Neural progenitor cell (in vitro differentiated cells): ENCODE results near the gene OSTN. TPM values are rescaled to one million over a fixed set of nuclear protein-coding genes. Genes with fewer than 3 reads are reported as not detected.

Experiments
- DNase-seq: peaks from one replicate; pipeline ENCODE4 v3.0.0-alpha.2; 2016; ENCODE audit warnings: low spot score
- H2AFZ ChIP-seq: fragments of 200-600 bp; sonication (generic); replicated peaks from 2 replicates; pipeline ENCODE4 v1.6.1; 2016; ENCODE audit warnings: antibody characterized with exemption
- H3F3A ChIP-seq: fragments of 200-600 bp; sonication (generic); 2 replicates; pipeline ENCODE4 v1.6.1; 2016; ENCODE audit warnings: antibody characterized with exemption, low read depth
- H3K27ac ChIP-seq: fragments of 200-600 bp; sonication (generic); 2 replicates; pipeline ENCODE4 v1.5.1; 2016; ENCODE audit warnings: mild to moderate bottlenecking
- H3K27me3 ChIP-seq: fragments of 200-600 bp; sonication (generic); 2 replicates; pipeline ENCODE4 v1.6.1; 2016; ENCODE audit warnings: mild to moderate bottlenecking, moderate library complexity
- H3K36me3 ChIP-seq: fragments of 200-600 bp; sonication (generic); 2 replicates; pipeline ENCODE4 v1.5.1; 2016
- H3K4me1 ChIP-seq: fragments of 200-600 bp; sonication (generic); 2 replicates; pipeline ENCODE4 v1.6.1; 2016; ENCODE audit warnings: mixed run types
- H3K4me2 ChIP-seq: fragments of 200-600 bp; sonication (generic); 2 replicates; pipeline ENCODE4 v1.6.1; 2016
- H3K4me3 ChIP-seq: fragments of 200-600 bp; sonication (generic); 2 replicates; pipeline ENCODE4 v1.5.1; 2016
- H3K79me2 ChIP-seq: fragments of 200-600 bp; sonication (generic); 2 replicates; pipeline ENCODE4 v1.6.1; 2016; ENCODE audit warnings: low read depth
- H3K9ac ChIP-seq: fragments of 200-600 bp; sonication (generic); 2 replicates; pipeline ENCODE4 v1.6.1; 2016
- H3K9me3 ChIP-seq: fragments of 200-600 bp; sonication (generic); 2 replicates; pipeline ENCODE4 v1.5.1; 2016; ENCODE audit warnings: low read depth
- H4K20me1 ChIP-seq: fragments of 200-600 bp; sonication (generic); 2 replicates; pipeline ENCODE4 v1.6.1; 2016; ENCODE audit warnings: low read depth
- H3K27ac Mint-ChIP-seq: 3 replicates; pipeline ENCODE4 v1.8.0; 2021; ENCODE audit warnings: mixed read lengths
- H3K27me3 Mint-ChIP-seq: 2 replicates; pipeline ENCODE4 v1.8.0; 2022; ENCODE audit warnings: low read depth, mild to moderate bottlenecking, inconsistent platforms, moderate library complexity, mixed read lengths; ENCODE audit not compliant: insufficient read depth
- H3K36me3 Mint-ChIP-seq: 3 replicates; pipeline ENCODE4 v1.8.0; 2021; ENCODE audit warnings: mixed read lengths
- H3K4me1 Mint-ChIP-seq: 3 replicates; pipeline ENCODE4 v1.8.0; 2021; ENCODE audit warnings: mixed read lengths
- H3K4me3 Mint-ChIP-seq: 3 replicates; pipeline ENCODE4 v1.8.0; 2021; ENCODE audit warnings: mild to moderate bottlenecking, moderate library complexity, mixed read lengths
- H3K9me3 Mint-ChIP-seq: 3 replicates; pipeline ENCODE4 v1.8.0; 2020; ENCODE audit warnings: mixed read lengths
- EZH2 ChIP-seq: fragments of 200-600 bp; sonication (generic); IDR thresholded peaks from 2 replicates; pipeline ENCODE4 v1.6.1; 2017; ENCODE audit warnings: antibody characterized with exemption, mild to moderate bottlenecking, moderate library complexity
- EZH2phosphoT487 ChIP-seq: fragments of 200-600 bp; sonication (generic); IDR thresholded peaks from 2 replicates; pipeline ENCODE4 v1.6.1; 2017; ENCODE audit warnings: antibody characterized with exemption
- total RNA-seq: library from RNA; depleted of rRNA; stranded (reverse); fragments of >200 nt; gene quantifications from 2 replicates; pipeline ENCODE4 v1.2.3, GENCODE V29; 2015; ENCODE audit warnings: low replicate concordance
- TF ChIP-seq, protein P1 (sequence below): fragments of 200-600 bp; sonication (generic); IDR thresholded peaks from 2 replicates; pipeline ENCODE4 v1.5.1; 2017; ENCODE audit warnings: antibody characterized with exemption, mild to moderate bottlenecking

The OSTN gene
- total RNA-seq, 1 donor from 2014 or later, result 1.2 TPM

GRCh38 chr3:191260431-191261303 lies 61.6 kb downstream of the OSTN start:
- Mint-ChIP-seq H3K4me1 (peaks cover 25% of the 10 kb centered on the region), H3K9me3 (peaks cover 2% of the 10 kb centered on the region), H3K4me3 (no peak overlapping the region), H3K27me3 (peaks cover 5% of the 10 kb centered on the region), H3K36me3 (no peaks in the 10 kb centered on the region), H3K27ac (peak overlapping the region; percentile 52)
- Histone ChIP-seq H3F3A (peaks cover 18% of the 10 kb centered on the region), H3K4me1 (peaks cover 50% of the 10 kb centered on the region), H3K27ac (peak overlapping the region; percentile 84), H3K36me3 (no peaks in the 10 kb centered on the region), H3K27me3 (no peaks in the 10 kb centered on the region), H3K4me3 (no peak overlapping the region), H3K9ac (no peak overlapping the region), H4K20me1 (no peaks in the 10 kb centered on the region), H3K9me3 (no peaks in the 10 kb centered on the region), H2AFZ (peak overlapping the region; percentile 22), H3K79me2 (no peaks in the 10 kb centered on the region), H3K4me2 (peak overlapping the region; percentile 55)
- TF ChIP-seq EZH2 (no peak), EZH2phosphoT487 (no peak)
- TF ChIP-seq, protein P1, sequence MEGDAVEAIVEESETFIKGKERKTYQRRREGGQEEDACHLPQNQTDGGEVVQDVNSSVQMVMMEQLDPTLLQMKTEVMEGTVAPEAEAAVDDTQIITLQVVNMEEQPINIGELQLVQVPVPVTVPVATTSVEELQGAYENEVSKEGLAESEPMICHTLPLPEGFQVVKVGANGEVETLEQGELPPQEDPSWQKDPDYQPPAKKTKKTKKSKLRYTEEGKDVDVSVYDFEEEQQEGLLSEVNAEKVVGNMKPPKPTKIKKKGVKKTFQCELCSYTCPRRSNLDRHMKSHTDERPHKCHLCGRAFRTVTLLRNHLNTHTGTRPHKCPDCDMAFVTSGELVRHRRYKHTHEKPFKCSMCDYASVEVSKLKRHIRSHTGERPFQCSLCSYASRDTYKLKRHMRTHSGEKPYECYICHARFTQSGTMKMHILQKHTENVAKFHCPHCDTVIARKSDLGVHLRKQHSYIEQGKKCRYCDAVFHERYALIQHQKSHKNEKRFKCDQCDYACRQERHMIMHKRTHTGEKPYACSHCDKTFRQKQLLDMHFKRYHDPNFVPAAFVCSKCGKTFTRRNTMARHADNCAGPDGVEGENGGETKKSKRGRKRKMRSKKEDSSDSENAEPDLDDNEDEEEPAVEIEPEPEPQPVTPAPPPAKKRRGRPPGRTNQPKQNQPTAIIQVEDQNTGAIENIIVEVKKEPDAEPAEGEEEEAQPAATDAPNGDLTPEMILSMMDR, result no peak
- DNase-seq, result peak; percentile 69

- H3K27me3 Mint-ChIP-seq, result peaks cover 5% of the 10 kb centered on the region
These were observed 62.2 kb downstream of the OSTN start for GRCh38 chr3:191261304-191261638.

DNA sequence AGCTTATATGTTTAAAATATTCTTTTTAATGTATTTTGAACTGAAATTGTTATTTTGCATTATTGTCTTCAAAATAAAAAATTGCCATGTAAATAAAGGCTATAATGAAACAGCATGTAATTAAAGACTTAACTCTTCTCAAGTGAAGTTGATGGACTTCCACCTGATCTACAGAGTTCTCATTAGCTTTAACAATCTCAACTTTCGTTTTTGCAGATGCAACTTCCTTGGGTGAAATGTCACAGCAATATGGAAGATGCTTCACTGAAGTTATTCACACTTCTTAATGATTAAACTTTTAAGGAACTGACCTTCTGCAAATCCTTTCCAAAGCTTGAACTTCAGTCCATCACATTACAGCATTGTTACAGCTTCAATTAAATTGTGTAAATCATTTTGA lies 63.6 kb downstream of the OSTN start:
- no peaks in the 10 kb centered on the region for H3K9me3 ChIP-seq
- H2AFZ ChIP-seq, result no peak overlapping the region
- TF ChIP-seq, protein P1, result no peak
- TF ChIP-seq EZH2phosphoT487 (no peak), EZH2 (no peak)
- H3F3A ChIP-seq, result peaks cover 18% of the 10 kb centered on the region
- peaks cover 43% of the 10 kb centered on the region for H3K4me1 ChIP-seq
- H3K27me3 Mint-ChIP-seq, result peaks cover 5% of the 10 kb centered on the region
- peaks cover 2% of the 10 kb centered on the region for H3K9me3 Mint-ChIP-seq
- no peaks in the 10 kb centered on the region for H4K20me1 ChIP-seq
- H3K27ac ChIP-seq, result no peak overlapping the region
- no peak for DNase-seq
- H3K27me3 ChIP-seq, result no peaks in the 10 kb centered on the region
- H3K4me1 Mint-ChIP-seq, result peaks cover 28% of the 10 kb centered on the region
- no peak overlapping the region for H3K4me2 ChIP-seq
- no peaks in the 10 kb centered on the region for H3K79me2 ChIP-seq
- no peaks in the 10 kb centered on the region for H3K36me3 ChIP-seq
- H3K27ac Mint-ChIP-seq, result no peak overlapping the region
- H3K4me3 Mint-ChIP-seq, result no peak overlapping the region
- no peaks in the 10 kb centered on the region for H3K36me3 Mint-ChIP-seq
- no peak overlapping the region for H3K9ac ChIP-seq
- no peak overlapping the region for H3K4me3 ChIP-seq

More at GRCh38 chr3:191261304-191261638, 62.2 kb downstream of the OSTN start:
- peak overlapping the region; percentile 55 for H3K4me2 ChIP-seq
- peaks cover 2% of the 10 kb centered on the region for H3K9me3 Mint-ChIP-seq
- H3F3A ChIP-seq, result peaks cover 18% of the 10 kb centered on the region
- H3K27ac Mint-ChIP-seq, result no peak overlapping the region
- no peaks in the 10 kb centered on the region for H3K27me3 ChIP-seq
- H3K27ac ChIP-seq, result peak overlapping the region; percentile 84
- no peaks in the 10 kb centered on the region for H3K36me3 ChIP-seq
- peaks cover 49% of the 10 kb centered on the region for H3K4me1 ChIP-seq
- peaks cover 25% of the 10 kb centered on the region for H3K4me1 Mint-ChIP-seq
- H3K36me3 Mint-ChIP-seq, result no peaks in the 10 kb centered on the region
- no peak for TF ChIP-seq EZH2
- no peak for TF ChIP-seq EZH2phosphoT487
- no peaks in the 10 kb centered on the region for H3K79me2 ChIP-seq
- H3K9me3 ChIP-seq, result no peaks in the 10 kb centered on the region
- no peak overlapping the region for H3K4me3 Mint-ChIP-seq
- no peaks in the 10 kb centered on the region for H4K20me1 ChIP-seq
- no peak overlapping the region for H3K4me3 ChIP-seq
- no peak overlapping the region for H2AFZ ChIP-seq
- H3K9ac ChIP-seq, result no peak overlapping the region
- DNase-seq, result peak; percentile 23

DNA sequence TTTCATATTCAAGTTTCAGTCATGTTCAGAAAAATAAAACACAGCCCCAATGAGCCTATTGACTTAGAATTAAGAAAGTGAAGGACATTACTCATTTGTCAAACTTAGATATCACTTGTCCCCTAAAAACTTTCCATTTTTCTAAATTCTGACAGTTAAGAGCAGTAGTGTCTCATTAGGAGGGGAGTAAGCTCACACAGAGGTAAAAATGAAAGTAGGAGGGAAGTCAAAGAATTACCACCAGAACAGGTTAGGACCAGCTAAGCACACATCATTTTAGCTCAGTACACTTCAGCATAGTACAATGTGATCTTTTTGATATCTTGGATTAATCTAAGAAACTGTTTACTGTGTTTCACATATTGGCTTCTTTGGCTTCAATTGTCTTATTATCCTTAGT lies 64.3 kb downstream of the OSTN start:
- peaks cover 23% of the 10 kb centered on the region for H3K4me1 Mint-ChIP-seq
- H4K20me1 ChIP-seq, result no peaks in the 10 kb centered on the region
- peaks cover 36% of the 10 kb centered on the region for H3K4me1 ChIP-seq
- H2AFZ ChIP-seq, result no peak overlapping the region
- peaks cover 5% of the 10 kb centered on the region for H3K27me3 Mint-ChIP-seq
- H3K27ac ChIP-seq, result no peak overlapping the region
- no peaks in the 10 kb centered on the region for H3K79me2 ChIP-seq
- H3K36me3 ChIP-seq, result no peaks in the 10 kb centered on the region
- no peak overlapping the region for H3K4me2 ChIP-seq
- no peak overlapping the region for H3K27ac Mint-ChIP-seq
- H3K36me3 Mint-ChIP-seq, result no peaks in the 10 kb centered on the region
- DNase-seq, result no peak
- H3K9me3 Mint-ChIP-seq, result no peaks in the 10 kb centered on the region
- TF ChIP-seq, protein P1, result no peak
- TF ChIP-seq EZH2, result no peak
- no peak for TF ChIP-seq EZH2phosphoT487
- H3K4me3 Mint-ChIP-seq, result no peak overlapping the region
- H3F3A ChIP-seq, result peaks cover 18% of the 10 kb centered on the region
- no peaks in the 10 kb centered on the region for H3K9me3 ChIP-seq
- no peak overlapping the region for H3K9ac ChIP-seq
- no peak overlapping the region for H3K4me3 ChIP-seq
- no peaks in the 10 kb centered on the region for H3K27me3 ChIP-seq
